ENCODE measurements around the gene CEACAM3. TPM values are rescaled to one million over a fixed set of nuclear protein-coding genes. Genes with fewer than 3 reads are reported as not detected.
A peak's percentile ranks its signal among the peaks of the same experiment; 100 is the strongest.

The CEACAM3 gene
- total and polyA plus RNA-seq, 9 of the 15 experiments (the other 6 are each of a cell fraction or from before 2014, with no cell fraction given), result not detected

DNA sequence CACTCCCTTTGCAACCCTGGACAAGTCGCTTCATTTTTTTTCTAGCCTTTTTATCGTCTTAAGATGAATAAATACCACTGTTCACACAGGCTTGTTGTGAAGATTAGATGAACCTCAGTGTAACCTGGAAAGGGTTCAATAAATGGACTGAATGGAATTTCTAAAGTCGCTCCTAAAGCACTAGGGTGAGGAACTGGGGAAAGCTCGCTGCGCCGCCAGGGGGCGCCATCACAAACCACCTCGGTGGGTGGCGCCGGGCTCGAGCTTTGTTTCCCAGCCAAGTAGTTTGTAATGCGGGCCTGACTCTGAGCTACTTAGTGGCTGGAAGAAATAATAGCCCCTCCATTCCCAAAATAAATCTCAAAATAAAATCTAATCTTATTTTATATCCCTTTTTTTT is 43.2 kb upstream of the CEACAM3 start (continued):
- TF ChIP-seq, protein P1, sequence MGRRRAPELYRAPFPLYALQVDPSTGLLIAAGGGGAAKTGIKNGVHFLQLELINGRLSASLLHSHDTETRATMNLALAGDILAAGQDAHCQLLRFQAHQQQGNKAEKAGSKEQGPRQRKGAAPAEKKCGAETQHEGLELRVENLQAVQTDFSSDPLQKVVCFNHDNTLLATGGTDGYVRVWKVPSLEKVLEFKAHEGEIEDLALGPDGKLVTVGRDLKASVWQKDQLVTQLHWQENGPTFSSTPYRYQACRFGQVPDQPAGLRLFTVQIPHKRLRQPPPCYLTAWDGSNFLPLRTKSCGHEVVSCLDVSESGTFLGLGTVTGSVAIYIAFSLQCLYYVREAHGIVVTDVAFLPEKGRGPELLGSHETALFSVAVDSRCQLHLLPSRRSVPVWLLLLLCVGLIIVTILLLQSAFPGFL (CRISPR knock-in tag; IDR thresholded peaks at IDR 0.05), result no peak
- TF ChIP-seq RBM39 (optimal IDR thresholded peaks at IDR 0.05; ENCODE audit: low read depth, low read length) (no peak), RCOR1 (IDR thresholded peaks at IDR 0.05; ENCODE audit: borderline replicate concordance in 1 of 2, low read depth in 2 of 2, low read length in 2 of 2) (no peak), SMC3 (conservative IDR thresholded peaks at IDR 0.05; ENCODE audit: insufficient read depth, low read depth, low read length) (peak; percentile 73), RB1 (IDR thresholded peaks at IDR 0.05; ENCODE audit: low read depth) (0 out of 2 replicates have a peak, but pooled peaks have one; percentile 34), CBX5 (IDR thresholded peaks at IDR 0.05; ENCODE audit: borderline replicate concordance, low read depth) (no peak), KLF16 (IDR thresholded peaks at IDR 0.05) (no peak)
- TF ChIP-seq, protein P2, sequence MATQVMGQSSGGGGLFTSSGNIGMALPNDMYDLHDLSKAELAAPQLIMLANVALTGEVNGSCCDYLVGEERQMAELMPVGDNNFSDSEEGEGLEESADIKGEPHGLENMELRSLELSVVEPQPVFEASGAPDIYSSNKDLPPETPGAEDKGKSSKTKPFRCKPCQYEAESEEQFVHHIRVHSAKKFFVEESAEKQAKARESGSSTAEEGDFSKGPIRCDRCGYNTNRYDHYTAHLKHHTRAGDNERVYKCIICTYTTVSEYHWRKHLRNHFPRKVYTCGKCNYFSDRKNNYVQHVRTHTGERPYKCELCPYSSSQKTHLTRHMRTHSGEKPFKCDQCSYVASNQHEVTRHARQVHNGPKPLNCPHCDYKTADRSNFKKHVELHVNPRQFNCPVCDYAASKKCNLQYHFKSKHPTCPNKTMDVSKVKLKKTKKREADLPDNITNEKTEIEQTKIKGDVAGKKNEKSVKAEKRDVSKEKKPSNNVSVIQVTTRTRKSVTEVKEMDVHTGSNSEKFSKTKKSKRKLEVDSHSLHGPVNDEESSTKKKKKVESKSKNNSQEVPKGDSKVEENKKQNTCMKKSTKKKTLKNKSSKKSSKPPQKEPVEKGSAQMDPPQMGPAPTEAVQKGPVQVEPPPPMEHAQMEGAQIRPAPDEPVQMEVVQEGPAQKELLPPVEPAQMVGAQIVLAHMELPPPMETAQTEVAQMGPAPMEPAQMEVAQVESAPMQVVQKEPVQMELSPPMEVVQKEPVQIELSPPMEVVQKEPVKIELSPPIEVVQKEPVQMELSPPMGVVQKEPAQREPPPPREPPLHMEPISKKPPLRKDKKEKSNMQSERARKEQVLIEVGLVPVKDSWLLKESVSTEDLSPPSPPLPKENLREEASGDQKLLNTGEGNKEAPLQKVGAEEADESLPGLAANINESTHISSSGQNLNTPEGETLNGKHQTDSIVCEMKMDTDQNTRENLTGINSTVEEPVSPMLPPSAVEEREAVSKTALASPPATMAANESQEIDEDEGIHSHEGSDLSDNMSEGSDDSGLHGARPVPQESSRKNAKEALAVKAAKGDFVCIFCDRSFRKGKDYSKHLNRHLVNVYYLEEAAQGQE (IDR thresholded peaks at IDR 0.05; ENCODE audit: borderline replicate concordance), result peak; percentile 28; the same call in 1 of the 2 replicates
- TF ChIP-seq, protein P2 (CRISPR knock-in tag; IDR thresholded peaks at IDR 0.05; ENCODE audit: low read depth), result no peak
- TF ChIP-seq, protein P3, sequence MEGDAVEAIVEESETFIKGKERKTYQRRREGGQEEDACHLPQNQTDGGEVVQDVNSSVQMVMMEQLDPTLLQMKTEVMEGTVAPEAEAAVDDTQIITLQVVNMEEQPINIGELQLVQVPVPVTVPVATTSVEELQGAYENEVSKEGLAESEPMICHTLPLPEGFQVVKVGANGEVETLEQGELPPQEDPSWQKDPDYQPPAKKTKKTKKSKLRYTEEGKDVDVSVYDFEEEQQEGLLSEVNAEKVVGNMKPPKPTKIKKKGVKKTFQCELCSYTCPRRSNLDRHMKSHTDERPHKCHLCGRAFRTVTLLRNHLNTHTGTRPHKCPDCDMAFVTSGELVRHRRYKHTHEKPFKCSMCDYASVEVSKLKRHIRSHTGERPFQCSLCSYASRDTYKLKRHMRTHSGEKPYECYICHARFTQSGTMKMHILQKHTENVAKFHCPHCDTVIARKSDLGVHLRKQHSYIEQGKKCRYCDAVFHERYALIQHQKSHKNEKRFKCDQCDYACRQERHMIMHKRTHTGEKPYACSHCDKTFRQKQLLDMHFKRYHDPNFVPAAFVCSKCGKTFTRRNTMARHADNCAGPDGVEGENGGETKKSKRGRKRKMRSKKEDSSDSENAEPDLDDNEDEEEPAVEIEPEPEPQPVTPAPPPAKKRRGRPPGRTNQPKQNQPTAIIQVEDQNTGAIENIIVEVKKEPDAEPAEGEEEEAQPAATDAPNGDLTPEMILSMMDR (IDR thresholded peaks at IDR 0.05 in 2 of 3, conservative IDR thresholded peaks at IDR 0.05 in 1 of 3; ENCODE audit: insufficient read depth in 2 of 3, low read depth in 1 of 3, low read length in 3 of 3), result peak; percentile 80 to 92 (median 83)
- TF ChIP-seq, protein P4, sequence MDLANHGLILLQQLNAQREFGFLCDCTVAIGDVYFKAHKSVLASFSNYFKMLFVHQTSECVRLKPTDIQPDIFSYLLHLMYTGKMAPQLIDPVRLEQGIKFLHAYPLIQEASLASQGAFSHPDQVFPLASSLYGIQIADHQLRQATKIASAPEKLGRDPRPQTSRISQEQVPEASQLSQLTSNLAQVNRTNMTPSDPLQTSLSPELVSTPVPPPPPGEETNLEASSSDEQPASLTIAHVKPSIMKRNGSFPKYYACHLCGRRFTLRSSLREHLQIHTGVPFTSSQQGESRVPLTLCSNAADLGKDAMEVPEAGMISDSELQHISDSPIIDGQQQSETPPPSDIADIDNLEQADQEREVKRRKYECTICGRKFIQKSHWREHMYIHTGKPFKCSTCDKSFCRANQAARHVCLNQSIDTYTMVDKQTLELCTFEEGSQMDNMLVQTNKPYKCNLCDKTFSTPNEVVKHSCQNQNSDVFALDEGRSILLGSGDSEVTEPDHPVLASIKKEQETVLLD (IDR thresholded peaks at IDR 0.05), result no peak
- TF ChIP-seq, protein P5, sequence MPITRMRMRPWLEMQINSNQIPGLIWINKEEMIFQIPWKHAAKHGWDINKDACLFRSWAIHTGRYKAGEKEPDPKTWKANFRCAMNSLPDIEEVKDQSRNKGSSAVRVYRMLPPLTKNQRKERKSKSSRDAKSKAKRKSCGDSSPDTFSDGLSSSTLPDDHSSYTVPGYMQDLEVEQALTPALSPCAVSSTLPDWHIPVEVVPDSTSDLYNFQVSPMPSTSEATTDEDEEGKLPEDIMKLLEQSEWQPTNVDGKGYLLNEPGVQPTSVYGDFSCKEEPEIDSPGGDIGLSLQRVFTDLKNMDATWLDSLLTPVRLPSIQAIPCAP (CRISPR knock-in tag; IDR thresholded peaks at IDR 0.05; ENCODE audit: borderline replicate concordance), result no peak

Data from K562 (cell line).